ENCODE data around the gene TNFSF8. TPM values are rescaled to one million over a fixed set of nuclear protein-coding genes. Genes with fewer than 3 reads are reported as not detected.

TNFSF8 gene
- total RNA-seq, 4 donors from 2014 or later = 0.54 to 3.9 (median 2.0) TPM

DNA sequence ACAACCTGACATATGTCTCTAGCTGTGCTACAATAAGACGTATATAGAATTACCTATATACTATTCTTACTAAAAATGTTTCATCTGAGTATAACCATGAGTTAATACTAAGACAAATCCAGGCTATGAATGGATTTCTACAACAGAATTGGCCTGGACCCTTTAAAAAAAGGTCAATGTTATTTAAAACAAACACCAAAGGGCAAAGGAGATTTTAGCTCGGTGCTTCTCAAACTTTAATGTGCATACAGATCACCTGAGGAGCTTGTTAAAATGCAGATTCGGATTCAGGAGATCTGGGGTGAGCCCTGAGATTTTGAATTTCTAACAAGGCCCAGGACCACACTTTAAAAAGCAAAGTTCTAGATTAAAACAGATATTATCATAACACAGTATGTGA lies 6.5 kb downstream of the TNFSF8 start:
- H3K27ac ChIP-seq = no peak overlapping the region
- no peak overlapping the region for H3K4me3 ChIP-seq
- H3K4me1 ChIP-seq = no peaks in the 10 kb centered on the region
- peaks cover 5% of the 10 kb centered on the region for H3K27me3 ChIP-seq
- no peak for ATAC-seq
- TF ChIP-seq, protein P1, sequence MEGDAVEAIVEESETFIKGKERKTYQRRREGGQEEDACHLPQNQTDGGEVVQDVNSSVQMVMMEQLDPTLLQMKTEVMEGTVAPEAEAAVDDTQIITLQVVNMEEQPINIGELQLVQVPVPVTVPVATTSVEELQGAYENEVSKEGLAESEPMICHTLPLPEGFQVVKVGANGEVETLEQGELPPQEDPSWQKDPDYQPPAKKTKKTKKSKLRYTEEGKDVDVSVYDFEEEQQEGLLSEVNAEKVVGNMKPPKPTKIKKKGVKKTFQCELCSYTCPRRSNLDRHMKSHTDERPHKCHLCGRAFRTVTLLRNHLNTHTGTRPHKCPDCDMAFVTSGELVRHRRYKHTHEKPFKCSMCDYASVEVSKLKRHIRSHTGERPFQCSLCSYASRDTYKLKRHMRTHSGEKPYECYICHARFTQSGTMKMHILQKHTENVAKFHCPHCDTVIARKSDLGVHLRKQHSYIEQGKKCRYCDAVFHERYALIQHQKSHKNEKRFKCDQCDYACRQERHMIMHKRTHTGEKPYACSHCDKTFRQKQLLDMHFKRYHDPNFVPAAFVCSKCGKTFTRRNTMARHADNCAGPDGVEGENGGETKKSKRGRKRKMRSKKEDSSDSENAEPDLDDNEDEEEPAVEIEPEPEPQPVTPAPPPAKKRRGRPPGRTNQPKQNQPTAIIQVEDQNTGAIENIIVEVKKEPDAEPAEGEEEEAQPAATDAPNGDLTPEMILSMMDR (IDR thresholded peaks at IDR 0.05) = no peak
- TF ChIP-seq POLR2AphosphoS5 (IDR thresholded peaks at IDR 0.05) (no peak), EP300 (IDR thresholded peaks at IDR 0.05) (no peak), POLR2A (IDR thresholded peaks at IDR 0.05) (no peak)
- H3K9me3 ChIP-seq = no peaks in the 10 kb centered on the region
- H3K36me3 ChIP-seq = no peaks in the 10 kb centered on the region
- WGBS, 2 donors (ENCODE audit: low coverage in 1 of 2) = 77 to 85% methylated on average over 3 of the region's 3 CpGs

DNA sequence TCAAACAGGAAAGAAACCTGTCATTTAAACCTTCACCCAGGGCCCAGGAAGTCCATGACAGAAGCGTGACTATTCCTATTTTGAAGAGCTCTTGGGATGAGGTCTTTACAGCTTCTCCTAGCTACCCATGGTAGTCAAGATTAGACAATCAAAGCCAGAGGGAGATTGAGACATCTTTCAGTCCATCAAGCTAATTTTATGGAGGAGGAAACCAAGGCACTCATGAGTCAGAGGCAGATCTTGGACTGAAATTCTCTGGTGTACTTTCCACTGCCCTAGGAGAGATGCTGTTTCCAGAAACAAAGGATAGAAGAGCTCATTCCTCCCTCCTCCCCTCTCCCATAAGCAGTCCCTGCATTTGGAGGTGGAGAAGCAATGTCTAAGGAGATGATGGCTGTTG lies 9.2 kb downstream of the TNFSF8 start:
- Histone ChIP-seq H3K36me3 (no peaks in the 10 kb centered on the region), H3K27ac (no peak overlapping the region), H3K4me1 (no peaks in the 10 kb centered on the region), H3K27me3 (peaks cover 2% of the 10 kb centered on the region), H3K9me3 (no peaks in the 10 kb centered on the region), H3K4me3 (no peak overlapping the region)
- WGBS, 2 donors (ENCODE audit: low coverage in 1 of 2) = 80% methylated on average over 1 of the region's 1 CpG; no CpG with 5 or more reads in 1 of the 2 donors
- no peak for ATAC-seq
- TF ChIP-seq EP300 (IDR thresholded peaks at IDR 0.05) (no peak), POLR2A (IDR thresholded peaks at IDR 0.05) (no peak), POLR2AphosphoS5 (IDR thresholded peaks at IDR 0.05) (no peak)
- TF ChIP-seq, protein P1 (IDR thresholded peaks at IDR 0.05) = no peak

DNA sequence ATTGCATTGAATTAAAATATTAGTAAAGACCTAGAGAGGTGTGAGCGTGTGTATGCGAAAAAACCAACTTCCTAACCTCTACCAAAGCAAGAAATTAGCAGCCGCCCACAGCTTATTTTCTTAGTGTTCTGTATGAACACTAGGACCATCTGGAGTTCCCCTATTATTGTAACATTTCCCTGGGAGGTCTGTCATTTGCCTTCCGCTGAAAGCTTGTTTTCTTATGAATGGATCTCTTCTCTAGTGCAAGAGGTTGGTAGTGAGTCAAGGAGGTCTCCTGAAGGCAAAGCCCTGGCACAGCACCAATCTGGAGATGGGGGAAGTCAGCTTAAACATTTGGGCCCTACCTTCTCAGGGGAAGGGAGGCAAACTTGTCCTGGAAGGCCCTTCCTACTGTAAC lies 10.8 kb downstream of the TNFSF8 start:
- no peaks in the 10 kb centered on the region for H3K9me3 ChIP-seq
- H3K27ac ChIP-seq = no peak overlapping the region
- no peaks in the 10 kb centered on the region for H3K27me3 ChIP-seq
- no peaks in the 10 kb centered on the region for H3K4me1 ChIP-seq
- H3K36me3 ChIP-seq = no peaks in the 10 kb centered on the region
- TF ChIP-seq, protein P1 (IDR thresholded peaks at IDR 0.05) = no peak
- no peak for TF ChIP-seq POLR2A (IDR thresholded peaks at IDR 0.05)
- no peak for TF ChIP-seq EP300 (IDR thresholded peaks at IDR 0.05)
- TF ChIP-seq POLR2AphosphoS5 (IDR thresholded peaks at IDR 0.05) = no peak
- H3K4me3 ChIP-seq = no peak overlapping the region
- no peak for ATAC-seq
- WGBS, 2 donors (ENCODE audit: low coverage in 1 of 2) = 89 to 100% methylated on average over 2 to 4 of the region's 4 CpGs

DNA sequence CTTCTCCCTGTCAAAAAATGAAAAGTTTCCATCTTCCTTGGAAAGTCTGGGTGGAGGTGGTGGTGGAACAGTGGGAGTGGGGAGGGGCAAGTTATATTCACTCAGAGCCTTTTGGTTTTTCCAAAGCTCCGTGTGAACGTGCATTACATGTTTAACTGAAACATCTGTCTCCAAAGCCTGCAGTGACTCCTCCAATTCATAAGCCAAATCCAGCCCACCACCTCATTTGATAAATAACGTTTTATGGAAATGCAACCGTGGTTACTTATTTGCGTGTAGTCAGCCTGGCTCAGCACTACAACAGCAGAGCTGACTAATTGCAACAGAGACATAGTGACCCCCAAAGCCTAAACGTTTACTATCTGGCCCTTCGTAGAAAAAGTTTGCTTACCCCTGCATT lies 13.9 kb downstream of the TNFSF8 start:
- Histone ChIP-seq H3K27ac (no peak overlapping the region), H3K4me1 (no peaks in the 10 kb centered on the region), H3K36me3 (no peaks in the 10 kb centered on the region), H3K9me3 (no peaks in the 10 kb centered on the region), H3K4me3 (no peak overlapping the region), H3K27me3 (no peaks in the 10 kb centered on the region)
- 50 to 59% methylated on average over 5 to 7 of the region's 7 CpGs for WGBS, 2 donors (ENCODE audit: low coverage in 1 of 2)
- TF ChIP-seq POLR2A (IDR thresholded peaks at IDR 0.05) (no peak), POLR2AphosphoS5 (IDR thresholded peaks at IDR 0.05) (no peak), EP300 (IDR thresholded peaks at IDR 0.05) (no peak)
- TF ChIP-seq, protein P1 (IDR thresholded peaks at IDR 0.05) = no peak
- no peak for ATAC-seq

DNA sequence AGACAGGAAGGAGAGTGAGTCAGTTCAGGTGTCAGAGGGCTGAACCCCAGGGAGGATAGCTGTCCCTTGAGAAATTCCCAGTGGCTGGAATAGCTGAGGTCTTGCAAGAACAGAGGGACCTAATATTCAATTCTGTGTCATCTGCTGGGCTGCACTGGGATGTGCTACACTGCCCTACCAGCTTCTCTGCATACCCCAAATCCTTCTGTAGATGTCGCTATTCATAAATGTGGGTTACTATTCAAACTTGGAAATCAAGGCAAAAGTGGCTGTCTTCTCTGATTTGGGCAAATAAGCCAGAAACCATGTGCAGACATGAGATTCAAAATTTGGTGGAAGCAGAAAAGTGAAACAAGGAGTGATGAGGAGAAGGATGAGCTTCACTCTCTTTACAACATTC lies 16.3 kb downstream of the TNFSF8 start:
- no peak overlapping the region for H3K4me3 ChIP-seq
- no peaks in the 10 kb centered on the region for H3K4me1 ChIP-seq
- WGBS, 2 donors (ENCODE audit: low coverage in 1 of 2) = 20 to 75% methylated on average over 1 of the region's 1 CpG
- no peaks in the 10 kb centered on the region for H3K9me3 ChIP-seq
- no peaks in the 10 kb centered on the region for H3K36me3 ChIP-seq
- ATAC-seq = no peak
- TF ChIP-seq POLR2A (IDR thresholded peaks at IDR 0.05) = no peak
- TF ChIP-seq, protein P1 (IDR thresholded peaks at IDR 0.05) = no peak
- no peak for TF ChIP-seq POLR2AphosphoS5 (IDR thresholded peaks at IDR 0.05)
- no peak for TF ChIP-seq EP300 (IDR thresholded peaks at IDR 0.05)
- no peak overlapping the region for H3K27ac ChIP-seq
- H3K27me3 ChIP-seq = no peaks in the 10 kb centered on the region

All from gastroesophageal sphincter (tissue), 4 donors.